ENCODE measurements around the gene OR5D18.

GRCh38 chr11:55838452-55838851 is 19.0 kb downstream of the OR5D18 start, which contains the start of gene OR5D16:
- TF ChIP-seq, protein P1, sequence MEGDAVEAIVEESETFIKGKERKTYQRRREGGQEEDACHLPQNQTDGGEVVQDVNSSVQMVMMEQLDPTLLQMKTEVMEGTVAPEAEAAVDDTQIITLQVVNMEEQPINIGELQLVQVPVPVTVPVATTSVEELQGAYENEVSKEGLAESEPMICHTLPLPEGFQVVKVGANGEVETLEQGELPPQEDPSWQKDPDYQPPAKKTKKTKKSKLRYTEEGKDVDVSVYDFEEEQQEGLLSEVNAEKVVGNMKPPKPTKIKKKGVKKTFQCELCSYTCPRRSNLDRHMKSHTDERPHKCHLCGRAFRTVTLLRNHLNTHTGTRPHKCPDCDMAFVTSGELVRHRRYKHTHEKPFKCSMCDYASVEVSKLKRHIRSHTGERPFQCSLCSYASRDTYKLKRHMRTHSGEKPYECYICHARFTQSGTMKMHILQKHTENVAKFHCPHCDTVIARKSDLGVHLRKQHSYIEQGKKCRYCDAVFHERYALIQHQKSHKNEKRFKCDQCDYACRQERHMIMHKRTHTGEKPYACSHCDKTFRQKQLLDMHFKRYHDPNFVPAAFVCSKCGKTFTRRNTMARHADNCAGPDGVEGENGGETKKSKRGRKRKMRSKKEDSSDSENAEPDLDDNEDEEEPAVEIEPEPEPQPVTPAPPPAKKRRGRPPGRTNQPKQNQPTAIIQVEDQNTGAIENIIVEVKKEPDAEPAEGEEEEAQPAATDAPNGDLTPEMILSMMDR (IDR thresholded peaks at IDR 0.05), result no peak
- TF ChIP-seq POLR2A (IDR thresholded peaks at IDR 0.05), result no peak

Measured in lower leg skin (tissue), 3 donors.